Pons (tissue), 1 donor: ENCODE data around the gene RNASEH2B.

Source experiments
- DNase-seq: peaks from one replicate; pipeline ENCODE4 v3.0.0-alpha.2; 2016; ENCODE audit warnings: low spot score

Gene RNASEH2B

GRCh38 chr13:50995854-50996253, 86.3 kb downstream of the RNASEH2B start:
- no peak for DNase-seq

GRCh38 chr13:50998326-50998725, 88.7 kb downstream of the RNASEH2B start:
- no peak for DNase-seq

GRCh38 chr13:50999641-51000040, 90.0 kb downstream of the RNASEH2B start:
- no peak for DNase-seq

GRCh38 chr13:51000061-51000460, 90.5 kb downstream of the RNASEH2B start:
- no peak for DNase-seq

GRCh38 chr13:51000571-51001260, 91.1 kb downstream of the RNASEH2B start:
- peak; percentile 11 for DNase-seq

- DNase-seq: no peak
Observed at GRCh38 chr13:51001335-51001734, 91.7 kb downstream of the RNASEH2B start.

- DNase-seq: no peak
Observed at GRCh38 chr13:51002736-51003135, 93.1 kb downstream of the RNASEH2B start.

GRCh38 chr13:51003642-51004041, 94.1 kb downstream of the RNASEH2B start:
- DNase-seq: no peak

GRCh38 chr13:51004111-51004865, 94.7 kb downstream of the RNASEH2B start:
- no peak for DNase-seq

- no peak for DNase-seq
Observed at GRCh38 chr13:51004918-51005460, 95.4 kb downstream of the RNASEH2B start.

- DNase-seq: no peak
Observed at GRCh38 chr13:51005566-51005965, 96.0 kb downstream of the RNASEH2B start.
